CD4-positive, alpha-beta T cell treated with Interleukin-12 subunit alpha and Interleukin-12 subunit beta, for 1 hour (primary cell): ENCODE data around the gene DMRTC2.
"Not testable (repeated sequence)": the region's sequence is repeated elsewhere in the genome, so short reads cannot be mapped to it uniquely, and the experiment has no call there.

ENCODE experiments used
- DNase-seq: peaks from one replicate; pipeline ENCODE4 v3.0.0-alpha.2; 2020

Gene DMRTC2

GRCh38 chr19:41871573-41872383 is 26.9 kb downstream of the DMRTC2 start:
- peak; percentile 71 for DNase-seq

DNA sequence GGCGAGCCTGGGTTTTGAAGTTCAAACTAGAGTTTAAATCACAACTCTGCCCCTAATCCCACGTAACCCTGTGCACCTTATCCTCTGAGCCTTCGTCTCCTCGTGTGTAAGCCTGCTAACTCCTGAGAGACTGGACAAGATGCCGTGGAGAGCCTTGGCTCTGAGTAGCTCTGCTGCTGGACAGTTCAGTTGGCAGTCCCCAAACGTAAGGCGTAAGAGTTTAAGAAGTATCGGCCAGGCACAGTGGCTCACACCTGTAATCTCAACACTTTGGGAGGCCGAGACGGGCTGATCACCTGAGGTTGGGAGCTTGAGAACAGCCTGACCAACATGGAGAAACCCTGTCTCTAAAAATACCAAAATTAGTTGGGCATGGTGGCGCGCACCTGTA is 27.5 kb downstream of the DMRTC2 start:
- no peak for DNase-seq

DNA sequence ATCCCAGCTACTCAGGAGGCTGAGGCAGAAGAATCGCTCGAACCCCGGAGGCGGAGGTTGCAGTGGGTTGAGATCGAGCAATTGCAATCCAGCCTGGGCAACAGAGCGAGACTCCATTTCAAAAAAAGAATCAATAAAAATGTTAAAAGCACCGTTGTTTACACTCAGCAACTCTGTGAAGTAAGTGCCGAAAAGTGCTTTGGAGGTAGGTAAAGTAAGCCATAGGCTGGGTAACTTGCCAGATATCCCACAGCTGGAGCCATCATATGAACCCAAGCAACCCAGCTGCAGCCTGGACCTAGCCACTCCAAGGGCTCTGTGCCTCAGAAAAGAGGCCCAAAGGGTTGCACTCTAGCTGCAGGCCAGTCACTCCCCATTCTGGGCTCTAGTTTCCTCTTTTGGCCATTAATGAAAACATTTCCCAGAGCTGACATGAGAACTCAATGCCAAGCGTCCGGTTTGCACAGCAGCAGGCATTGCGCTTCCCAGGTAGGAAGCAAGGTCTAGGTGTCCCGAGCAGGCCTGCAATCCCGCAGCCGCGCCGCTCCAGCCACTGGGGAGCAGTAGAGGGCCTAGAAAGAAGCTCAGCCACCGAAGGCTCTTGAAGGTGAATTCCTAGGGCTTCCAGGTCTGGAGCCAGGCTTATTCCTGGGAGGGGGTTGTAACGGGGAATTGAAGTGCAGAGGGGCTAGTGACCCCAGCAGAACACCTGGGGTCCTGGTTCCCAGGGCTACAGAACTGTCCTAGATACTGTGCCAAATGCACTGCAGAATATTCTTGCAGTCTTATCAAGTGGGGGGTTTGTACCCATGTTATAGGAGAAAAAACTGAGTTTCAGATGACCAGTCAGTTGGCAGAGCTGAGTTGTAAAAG is 28.2 kb downstream of the DMRTC2 start:
- peak; percentile 71 for DNase-seq

DNA sequence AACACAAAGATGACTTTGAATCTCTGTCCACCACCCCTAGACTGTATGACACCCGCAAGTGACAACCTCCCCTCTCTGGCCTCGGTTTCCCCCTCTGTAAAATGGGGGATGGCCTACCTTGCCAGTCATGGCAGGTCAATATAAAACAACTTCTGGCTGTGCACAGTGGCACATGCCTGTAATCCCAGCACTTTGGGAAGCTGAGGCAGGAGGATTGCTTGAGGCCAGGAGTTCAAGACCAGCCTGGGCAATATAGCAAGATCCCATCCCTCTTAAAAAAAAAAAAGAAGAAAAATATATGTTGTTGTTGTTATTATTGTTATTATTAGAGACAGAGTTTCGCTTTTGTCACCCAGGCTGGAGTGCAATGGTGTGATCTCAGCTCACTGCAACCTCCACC is 31.1 kb downstream of the DMRTC2 start:
- not testable (repeated sequence) for DNase-seq

DNA sequence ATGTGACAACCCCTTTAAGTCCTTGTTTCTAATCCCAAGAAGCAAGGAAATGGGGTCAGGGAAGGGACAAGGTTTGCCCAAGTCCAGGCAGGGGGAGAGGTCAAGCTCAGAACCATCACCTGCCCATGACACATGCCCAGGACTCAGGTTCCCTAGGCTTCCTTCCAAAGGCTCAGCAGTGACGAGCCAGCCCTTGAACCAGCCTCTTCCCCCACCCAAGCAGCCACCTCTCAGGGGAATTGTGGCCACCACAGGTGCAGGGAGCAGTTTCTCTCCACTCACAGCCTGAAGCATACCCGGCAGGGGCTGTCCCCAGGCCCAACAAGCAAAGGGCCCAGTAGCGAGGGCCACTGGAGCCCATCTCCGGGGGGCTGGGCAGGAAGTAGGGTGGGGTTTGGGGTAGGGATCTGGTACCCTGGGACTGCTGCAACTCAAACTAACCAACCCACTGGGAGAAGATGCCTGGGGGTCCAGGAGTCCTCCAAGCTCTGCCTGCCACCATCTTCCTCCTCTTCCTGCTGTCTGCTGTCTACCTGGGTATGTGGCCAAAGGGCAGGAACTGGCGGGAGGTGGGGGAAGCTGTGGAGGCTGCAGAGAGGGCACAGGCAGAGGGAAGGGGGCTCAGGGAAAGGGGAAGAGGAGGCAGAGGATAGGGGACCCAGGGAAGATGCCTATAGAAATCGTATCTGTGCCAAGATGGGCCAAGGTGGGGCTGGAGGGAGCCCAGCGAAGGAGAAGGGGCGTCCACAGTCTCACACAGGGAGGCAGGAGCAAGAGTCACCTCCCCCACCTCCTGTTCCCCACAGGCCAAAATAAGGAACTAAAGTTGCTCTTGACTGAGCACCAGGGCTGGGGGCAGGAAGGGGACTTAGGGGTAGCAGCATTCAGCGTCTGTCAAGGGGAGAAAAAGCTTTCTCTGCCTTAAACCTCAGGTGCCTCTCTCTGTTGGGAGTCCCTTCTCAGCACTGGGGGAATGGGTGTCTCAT is 32.3 kb downstream of the DMRTC2 start, which contains the start of gene CD79A:
Gene CD79A, plus strand, starts transcription at position 433 of the 986 bp plus-strand sequence. Its CDS starts 26 bp downstream, at position 459.
- DNase-seq, result no peak

DNA sequence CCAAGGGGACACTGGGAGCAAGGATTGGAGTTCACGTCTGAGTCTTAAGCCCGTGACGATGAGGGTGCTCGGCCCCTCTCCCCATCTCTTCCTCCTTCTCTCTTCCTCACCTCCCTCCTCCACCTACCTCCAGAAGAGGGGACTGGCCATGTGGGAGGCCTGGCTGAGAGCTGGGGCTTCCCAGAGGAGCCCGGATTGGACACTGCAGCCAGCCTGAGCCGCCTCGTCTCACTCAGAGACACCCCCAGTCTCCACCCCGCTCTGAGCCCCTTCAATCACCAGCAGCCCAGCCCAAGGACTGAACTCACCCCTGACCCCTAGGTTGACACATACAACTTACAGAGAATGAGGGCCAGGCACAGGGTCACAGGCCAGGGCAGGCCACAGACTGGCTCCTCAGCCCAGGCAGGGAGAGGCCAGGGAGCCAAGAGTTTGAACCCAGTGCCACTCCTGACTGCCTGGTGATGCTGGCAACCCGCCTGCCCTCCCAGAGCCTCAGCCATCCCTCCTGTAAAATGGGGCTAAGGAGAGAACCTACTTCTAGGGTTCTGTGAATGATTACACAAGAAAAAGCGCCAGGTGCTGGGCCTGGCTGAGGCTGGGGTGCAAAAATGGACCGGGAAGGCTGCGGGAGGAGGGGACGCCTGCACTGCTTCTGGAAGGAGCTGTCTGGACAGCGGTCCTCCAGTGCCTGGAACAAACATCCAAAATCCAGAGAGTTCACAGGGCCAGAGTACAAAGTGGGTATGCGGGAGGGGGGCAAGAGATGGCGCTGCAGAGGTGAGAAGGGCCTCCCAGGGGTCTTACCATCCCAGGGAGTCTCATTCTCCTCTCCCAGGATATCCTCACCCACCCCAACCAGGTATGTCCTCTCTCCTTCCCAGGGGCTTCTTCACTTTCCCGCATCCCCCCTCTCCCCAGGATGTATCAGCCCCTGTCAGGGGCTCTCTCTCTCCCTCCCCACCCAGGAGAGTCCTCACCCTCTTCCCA is 33.4 kb downstream of the DMRTC2 start:
- no peak for DNase-seq

GRCh38 chr19:41879080-41879479 is 34.2 kb downstream of the DMRTC2 start:
- DNase-seq, result no peak

- DNase-seq, result no peak
Measured at GRCh38 chr19:41879670-41880328, 35.0 kb downstream of the DMRTC2 start.

DNA sequence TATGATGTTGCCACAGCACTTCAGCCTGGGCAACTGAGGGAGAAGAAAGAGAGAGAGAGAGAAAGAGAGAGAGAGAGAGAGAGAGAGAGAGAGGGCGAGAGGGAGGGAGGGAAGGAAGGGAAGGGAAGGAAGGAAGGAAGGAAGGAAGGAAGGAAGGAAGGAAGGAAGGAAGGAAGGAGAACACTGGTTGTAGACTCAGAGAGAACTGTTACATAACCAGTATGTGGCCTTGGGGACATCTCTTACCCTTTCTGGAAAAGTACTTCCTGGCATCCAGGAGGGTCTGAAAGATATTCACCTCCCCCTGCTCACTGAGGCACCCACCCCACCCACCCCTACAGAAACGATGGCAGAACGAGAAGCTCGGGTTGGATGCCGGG is 35.5 kb downstream of the DMRTC2 start:
- no peak for DNase-seq

DNA sequence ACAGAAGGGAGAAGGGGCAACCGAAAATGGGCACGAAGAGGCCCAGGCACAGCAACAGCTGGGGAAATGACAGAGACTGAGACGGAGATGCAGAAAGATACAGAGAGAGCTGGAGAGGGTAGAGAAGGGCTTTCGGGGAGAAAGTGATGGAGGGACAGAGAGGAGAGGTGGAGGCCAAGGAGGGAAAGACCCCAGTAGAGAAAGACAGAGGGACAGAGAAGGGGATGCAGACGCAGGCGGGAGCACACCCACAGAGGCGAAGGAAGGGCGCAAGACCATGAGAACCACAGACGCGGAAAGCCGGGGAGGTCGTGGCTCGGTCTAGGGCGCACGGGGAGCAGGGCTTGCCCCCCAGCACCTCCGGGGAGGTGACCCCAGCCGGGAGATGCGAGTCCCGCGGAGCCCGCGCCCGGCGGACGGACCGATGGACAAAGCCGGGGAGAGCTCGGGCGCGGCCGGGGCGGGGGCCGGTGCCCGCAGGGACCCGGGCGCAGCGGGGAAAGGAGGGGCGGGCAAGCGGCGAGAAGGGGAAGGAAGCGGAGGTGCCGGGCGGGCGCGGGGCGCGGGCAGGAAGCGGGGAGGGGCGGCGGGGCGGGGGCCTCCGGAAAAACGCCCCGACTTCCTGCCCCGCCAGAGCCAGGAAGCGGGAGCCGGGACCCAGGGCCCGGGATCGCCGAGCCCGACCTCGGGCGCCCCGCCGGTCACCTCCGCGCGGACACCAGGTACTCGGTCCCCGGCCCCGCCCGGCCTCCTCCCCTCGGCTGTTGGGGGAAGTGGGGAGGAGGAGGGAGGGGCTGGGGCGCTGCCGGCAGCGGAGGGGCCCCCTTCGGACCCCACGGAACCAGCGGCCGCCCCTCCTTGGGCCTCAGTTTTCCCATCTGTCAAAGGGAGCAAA is 38.0 kb downstream of the DMRTC2 start, which contains the start of gene ARHGEF1:
Gene ARHGEF1, plus strand, starts transcription at position 617 of the 895 bp plus-strand sequence. CDS start 4,899 bp downstream, outside the sequence.
- peak; percentile 65 for DNase-seq

DNA sequence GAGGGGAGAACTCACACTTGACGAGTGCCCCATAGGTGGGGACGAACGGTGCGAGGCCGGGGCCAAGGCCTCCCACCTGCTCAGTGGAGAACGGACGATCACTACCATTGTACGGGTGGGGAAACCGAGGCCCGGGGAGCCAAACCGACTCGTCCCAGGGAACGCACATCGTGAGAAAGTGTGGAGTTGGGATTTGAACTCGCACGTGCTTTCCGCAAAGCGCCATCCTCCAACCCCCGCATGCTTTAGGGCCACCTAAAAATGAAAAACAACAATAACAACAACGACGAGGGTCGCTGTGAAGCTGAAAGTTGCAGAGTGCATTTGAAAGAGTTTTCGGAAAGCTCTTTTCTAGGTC is 38.6 kb downstream of the DMRTC2 start:
- no peak for DNase-seq

DNA sequence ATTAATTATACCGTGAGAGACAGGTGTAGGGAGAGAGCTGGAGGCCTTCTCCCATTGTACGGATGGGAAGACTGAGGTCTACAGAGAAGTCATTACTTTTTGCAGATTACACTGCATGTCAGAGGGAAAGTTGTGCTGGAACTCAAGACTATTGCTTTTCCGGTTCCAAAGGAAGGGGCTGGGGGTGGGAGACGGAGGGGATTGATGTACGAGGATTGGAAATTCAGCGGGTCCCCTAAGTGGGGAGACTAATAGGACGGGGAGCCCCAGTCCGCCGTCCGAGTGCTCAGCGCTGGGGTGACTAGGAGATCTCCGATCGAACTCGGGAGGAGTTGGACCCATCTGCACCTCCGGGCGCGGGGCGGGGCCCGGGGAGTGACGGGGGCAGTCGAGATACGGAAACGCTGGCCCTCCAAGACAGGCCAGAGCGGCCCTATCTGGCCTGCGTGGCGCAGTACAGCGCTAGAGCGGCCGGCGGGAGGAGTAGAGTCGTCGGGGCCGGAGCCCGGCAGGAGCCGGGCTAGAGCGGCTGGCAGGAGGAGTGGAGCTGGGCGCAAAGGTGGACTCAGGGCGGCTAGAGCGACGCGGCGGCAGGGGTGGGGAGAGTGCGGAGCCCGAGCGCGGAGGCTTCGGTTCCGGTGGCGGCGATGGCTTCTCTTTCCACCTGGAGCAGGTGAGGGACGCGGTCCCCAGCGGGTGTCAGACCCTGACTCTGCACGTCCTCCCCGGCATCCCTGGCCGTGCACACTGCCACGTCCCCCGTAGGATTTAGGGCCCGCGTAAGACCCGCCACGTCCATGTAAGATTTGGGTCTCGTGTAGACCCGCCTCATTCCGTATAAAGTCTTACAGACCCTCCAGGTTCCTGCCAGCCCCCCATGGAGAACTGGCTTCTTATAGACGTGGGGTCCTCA is 39.2 kb downstream of the DMRTC2 start:
- DNase-seq, result peak; percentile 91

GRCh38 chr19:41886761-41887710 is 42.2 kb downstream of the DMRTC2 start:
- DNase-seq, result peak; percentile 82

GRCh38 chr19:41887711-41888382 is 43.0 kb downstream of the DMRTC2 start:
- DNase-seq, result peak; percentile 84

DNA sequence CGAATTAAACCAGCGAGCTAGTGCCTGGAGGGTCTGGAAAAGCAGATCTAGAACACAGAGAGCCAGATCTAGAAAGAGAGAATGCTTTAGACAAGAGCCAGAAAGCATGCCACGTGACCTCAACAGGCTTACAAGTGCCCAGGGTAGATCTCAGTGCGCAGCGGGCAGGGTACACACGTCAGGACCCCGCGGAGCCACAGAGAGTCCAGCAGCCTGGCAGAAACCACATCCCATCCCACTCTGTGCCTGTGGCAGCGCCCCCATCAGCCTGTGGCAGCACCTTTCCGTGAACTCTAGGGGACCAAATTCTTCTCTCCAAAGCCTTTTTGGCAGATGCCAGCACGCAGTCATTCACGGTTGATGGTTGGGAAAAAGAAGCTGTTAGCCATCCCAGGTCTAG is 44.1 kb downstream of the DMRTC2 start:
- DNase-seq, result no peak

DNA sequence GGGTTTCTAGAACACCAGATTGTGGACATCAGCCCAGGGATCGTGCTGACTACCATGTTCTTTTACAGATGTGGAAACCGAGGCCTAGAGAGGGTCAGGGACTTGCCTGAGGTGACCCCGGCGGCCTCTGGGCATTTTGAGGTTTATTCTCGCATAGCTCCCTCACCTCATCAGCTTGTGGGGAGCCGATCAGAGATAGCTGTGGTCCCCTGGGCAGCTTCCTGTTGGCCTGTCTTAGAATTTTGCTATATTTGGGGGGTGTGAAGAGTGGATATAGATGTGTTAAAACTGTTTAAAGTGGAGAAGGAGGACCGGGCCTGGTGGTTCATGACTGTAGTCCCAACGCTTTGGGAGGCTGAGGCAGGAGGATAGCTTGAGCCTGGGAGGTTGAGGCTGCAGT is 45.1 kb downstream of the DMRTC2 start:
- no peak for DNase-seq

DNA sequence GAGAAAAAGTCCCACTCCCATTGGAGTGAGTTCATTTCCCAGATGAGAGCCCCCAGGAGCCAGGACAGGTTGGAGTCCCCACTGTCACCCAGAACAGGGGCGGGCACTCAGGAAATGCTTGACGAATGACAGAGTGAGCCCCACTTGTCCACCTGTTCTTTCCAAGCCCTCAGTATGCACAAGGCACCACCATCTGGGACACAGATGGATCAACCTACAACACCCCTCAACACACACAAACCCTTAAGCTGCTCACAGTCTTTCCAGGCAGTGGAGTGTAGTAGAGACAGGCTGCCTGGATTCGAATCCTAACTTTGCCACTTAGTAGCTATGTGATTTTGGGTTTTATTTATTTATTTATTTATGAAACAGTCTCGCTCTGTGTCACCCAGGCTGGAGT is 46.1 kb downstream of the DMRTC2 start:
- DNase-seq, result no peak
